ENCODE data around the gene SCN2A.

Gene SCN2A

DNA sequence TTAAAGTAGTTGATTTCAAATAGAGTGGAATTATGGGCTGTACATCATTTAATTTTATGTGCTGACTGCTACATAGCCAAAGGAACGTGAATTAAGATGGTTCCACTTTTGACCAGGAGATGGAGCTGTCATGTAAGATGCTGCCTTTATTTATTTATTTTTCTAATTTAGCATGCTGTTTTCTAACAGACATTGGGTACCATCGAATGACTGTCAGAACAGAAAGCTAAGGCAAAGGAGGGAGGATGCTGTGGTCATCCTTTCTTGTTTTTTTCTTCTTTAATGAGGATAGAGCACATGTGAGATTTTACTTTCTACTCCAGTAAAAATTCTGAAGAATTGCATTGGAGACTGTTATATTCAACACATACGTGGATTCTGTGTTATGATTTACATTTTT is at the start of gene SCN2A:
Gene SCN2A, plus strand, starts transcription at position 185 of the 400 bp plus-strand sequence. CDS start 56,410 bp downstream, outside the sequence.
- CTCF ChIA-PET = interaction anchor here (0.6 to 1.9 kb wide), 5 partner anchors 10 to 607 kb away, joined by 3 to 11 read pairs (median 3); no protein-coding TSS in a partner anchor
- DNase-seq (ENCODE audit: extremely low spot score) = peak; percentile 24
- POLR2A ChIA-PET = no interaction called here
- TF ChIP-seq FOXA1 (IDR thresholded peaks at IDR 0.05) (no peak), PKNOX1 (IDR thresholded peaks at IDR 0.05) (peak; percentile 76)

DNA sequence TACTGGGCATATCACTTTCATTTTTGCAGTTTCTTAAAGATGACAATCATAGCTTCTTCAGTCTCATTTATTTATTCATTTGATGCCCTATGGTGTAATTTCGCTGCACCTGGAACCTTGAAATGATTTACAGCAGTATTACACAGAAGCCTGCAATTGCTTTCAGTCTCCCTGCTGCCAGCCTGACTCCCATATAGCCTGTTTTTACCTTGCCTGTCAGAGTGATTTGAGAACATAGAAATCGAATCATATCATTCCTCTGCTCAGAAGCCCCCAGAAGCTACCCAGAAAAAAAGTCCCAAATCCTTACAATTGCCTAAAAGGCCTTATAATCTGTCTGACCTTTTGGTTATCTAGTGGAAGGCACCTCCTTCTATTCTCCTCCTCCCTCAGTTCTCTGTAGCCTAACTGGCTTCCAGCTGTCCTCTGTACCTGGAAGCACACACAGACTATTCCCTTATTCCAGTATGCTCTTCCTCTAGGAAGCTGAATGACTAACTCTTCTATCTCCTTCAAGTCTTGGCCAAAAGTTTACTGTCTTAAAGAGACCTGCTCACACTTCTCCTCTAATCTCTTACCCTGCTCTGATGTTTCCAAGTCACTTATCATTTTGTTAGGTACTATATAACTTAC is 48.0 kb upstream of the SCN2A start:
- POLR2A ChIA-PET = no interaction called here

DNA sequence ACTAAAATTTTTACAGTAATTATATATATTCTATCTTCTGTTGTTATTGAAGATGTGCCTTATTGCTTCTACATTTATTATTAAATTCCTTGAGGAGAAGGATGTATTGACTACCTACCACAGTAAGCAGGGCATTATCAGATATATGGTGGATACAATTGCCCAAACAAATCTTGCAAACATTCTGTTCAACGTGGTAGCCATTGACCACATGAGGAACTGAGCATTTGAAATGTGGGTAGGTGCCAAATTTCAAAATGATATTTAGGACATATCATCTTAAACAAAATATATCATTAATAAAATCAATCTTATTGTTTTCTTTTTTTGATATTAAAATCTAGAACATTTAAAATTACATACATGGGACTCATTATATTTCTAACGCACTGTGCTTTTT is 46.5 kb upstream of the SCN2A start:
- ChIA-PET CTCF (no interaction called here), POLR2A (no interaction called here)
- no peak for DNase-seq (ENCODE audit: extremely low spot score)

More for the DNA sequence above, 48.0 kb upstream of the SCN2A start:
- no peak for DNase-seq (ENCODE audit: extremely low spot score)
- no peak for TF ChIP-seq PKNOX1 (IDR thresholded peaks at IDR 0.05)
- no peak for TF ChIP-seq BHLHE40 (IDR thresholded peaks at IDR 0.05; ENCODE audit: borderline replicate concordance)
- TF ChIP-seq FOXK2 (IDR thresholded peaks at IDR 0.05) = no peak
- TF ChIP-seq TARDBP (IDR thresholded peaks at IDR 0.05) = no peak
- TF ChIP-seq FOXM1 (IDR thresholded peaks at IDR 0.05; ENCODE audit: borderline replicate concordance) = no peak
- no peak for TF ChIP-seq L3MBTL2 (conservative IDR thresholded peaks at IDR 0.05)
- CTCF ChIA-PET = no interaction called here

GRCh38 chr2:165193178-165193777 is 45.9 kb upstream of the SCN2A start:
- CTCF ChIA-PET = no interaction called here

More for the DNA sequence above, 46.5 kb upstream of the SCN2A start:
- TF ChIP-seq TARDBP (IDR thresholded peaks at IDR 0.05) = no peak
- no peak for TF ChIP-seq SUZ12 (IDR thresholded peaks at IDR 0.05)
- TF ChIP-seq FOXK2 (IDR thresholded peaks at IDR 0.05) = no peak
- TF ChIP-seq CTBP1 (IDR thresholded peaks at IDR 0.05; ENCODE audit: borderline replicate concordance) = no peak
- no peak for TF ChIP-seq L3MBTL2 (conservative IDR thresholded peaks at IDR 0.05)
- no peak for TF ChIP-seq HDGF (IDR thresholded peaks at IDR 0.05; ENCODE audit: borderline replicate concordance)
- no peak for TF ChIP-seq LEF1 (IDR thresholded peaks at IDR 0.05; ENCODE audit: borderline replicate concordance)
- TF ChIP-seq FOXM1 (IDR thresholded peaks at IDR 0.05; ENCODE audit: borderline replicate concordance) = no peak
- no peak for TF ChIP-seq FOXA1 (IDR thresholded peaks at IDR 0.05)
- TF ChIP-seq BHLHE40 (IDR thresholded peaks at IDR 0.05; ENCODE audit: borderline replicate concordance) = no peak
- no peak for TF ChIP-seq NFRKB (IDR thresholded peaks at IDR 0.05)
- TF ChIP-seq ELF4 (IDR thresholded peaks at IDR 0.05) = no peak
- TF ChIP-seq ARNT (IDR thresholded peaks at IDR 0.05) = no peak
- no peak for TF ChIP-seq PKNOX1 (IDR thresholded peaks at IDR 0.05)
- TF ChIP-seq SP1 (IDR thresholded peaks at IDR 0.05) = no peak
- TF ChIP-seq ZNF384 (IDR thresholded peaks at IDR 0.05) = no peak

DNA sequence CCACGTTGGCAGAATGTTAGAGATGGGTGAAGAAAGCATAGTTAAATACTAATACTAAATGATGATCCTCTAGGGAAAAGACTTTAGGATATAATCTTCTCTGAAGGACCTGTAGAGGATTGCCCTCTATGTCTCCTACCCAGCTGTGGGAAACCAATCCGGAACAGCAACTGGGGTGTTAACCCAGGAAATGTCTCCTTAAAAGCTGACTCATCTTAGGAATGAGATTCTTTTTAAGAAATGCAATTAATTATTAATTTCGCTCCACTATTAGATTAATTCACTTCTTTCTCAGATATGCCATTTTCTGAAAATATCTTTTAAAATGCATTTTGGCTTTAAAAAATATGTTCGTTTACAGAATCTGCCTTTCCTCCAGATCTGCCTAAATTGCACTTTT is 42.8 kb upstream of the SCN2A start:
- CTCF ChIA-PET = interaction anchor here (0.7 kb wide), 1 partner anchor 169 kb away, joined by 3 read pairs; no protein-coding TSS in a partner anchor
- POLR2A ChIA-PET = no interaction called here
- DNase-seq (ENCODE audit: extremely low spot score) = no peak
- TF ChIP-seq FOXM1 (IDR thresholded peaks at IDR 0.05; ENCODE audit: borderline replicate concordance) = no peak
- no peak for TF ChIP-seq SP1 (IDR thresholded peaks at IDR 0.05)

More at GRCh38 chr2:165193178-165193777, 45.9 kb upstream of the SCN2A start:
- no peak for TF ChIP-seq ELF4 (IDR thresholded peaks at IDR 0.05)
- no peak for TF ChIP-seq CTBP1 (IDR thresholded peaks at IDR 0.05; ENCODE audit: borderline replicate concordance)
- no peak for TF ChIP-seq FOXA1 (IDR thresholded peaks at IDR 0.05)
- no peak for TF ChIP-seq HDGF (IDR thresholded peaks at IDR 0.05; ENCODE audit: borderline replicate concordance)
- no peak for TF ChIP-seq SUZ12 (IDR thresholded peaks at IDR 0.05)
- no peak for TF ChIP-seq LEF1 (IDR thresholded peaks at IDR 0.05; ENCODE audit: borderline replicate concordance)
- TF ChIP-seq TARDBP (IDR thresholded peaks at IDR 0.05) = no peak
- TF ChIP-seq ARNT (IDR thresholded peaks at IDR 0.05) = no peak
- no peak for TF ChIP-seq BHLHE40 (IDR thresholded peaks at IDR 0.05; ENCODE audit: borderline replicate concordance)
- no peak for TF ChIP-seq NFRKB (IDR thresholded peaks at IDR 0.05)
- TF ChIP-seq PKNOX1 (IDR thresholded peaks at IDR 0.05) = no peak
- TF ChIP-seq FOXK2 (IDR thresholded peaks at IDR 0.05) = no peak
- no peak for TF ChIP-seq FOXM1 (IDR thresholded peaks at IDR 0.05; ENCODE audit: borderline replicate concordance)
- no peak for DNase-seq (ENCODE audit: extremely low spot score)
- POLR2A ChIA-PET = no interaction called here

DNA sequence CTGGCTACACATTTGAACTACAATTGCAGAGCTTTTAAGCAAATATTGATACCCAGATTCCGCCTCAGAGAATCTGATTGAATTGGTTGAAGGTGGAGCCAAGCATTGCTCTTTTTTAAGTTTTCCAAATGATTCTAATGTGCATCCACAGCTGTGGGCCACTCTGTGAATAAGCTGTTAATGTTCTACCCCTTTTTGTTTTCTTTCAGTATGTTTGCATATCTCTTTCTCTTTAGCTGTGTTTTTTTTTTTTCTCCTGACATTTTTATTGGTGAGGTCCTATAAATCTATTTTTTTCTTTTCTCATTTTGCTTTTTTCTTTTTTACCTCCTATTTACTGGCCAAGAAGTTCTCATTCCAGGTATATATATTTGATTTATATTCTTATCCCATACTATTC is 41.9 kb upstream of the SCN2A start:
- CTCF ChIA-PET = interaction anchor here (0.6 kb wide), 1 partner anchor 9 kb away, joined by 3 read pairs; no protein-coding TSS in a partner anchor

More for the DNA sequence above, 41.9 kb upstream of the SCN2A start:
- TF ChIP-seq SUZ12 (IDR thresholded peaks at IDR 0.05) (no peak), BHLHE40 (IDR thresholded peaks at IDR 0.05; ENCODE audit: borderline replicate concordance) (no peak), SP1 (IDR thresholded peaks at IDR 0.05) (no peak), L3MBTL2 (conservative IDR thresholded peaks at IDR 0.05) (no peak), FOXA1 (IDR thresholded peaks at IDR 0.05) (no peak), NFRKB (IDR thresholded peaks at IDR 0.05) (no peak), TARDBP (IDR thresholded peaks at IDR 0.05) (no peak), PKNOX1 (IDR thresholded peaks at IDR 0.05) (no peak), HDGF (IDR thresholded peaks at IDR 0.05; ENCODE audit: borderline replicate concordance) (no peak), FOXK2 (IDR thresholded peaks at IDR 0.05) (no peak), CTBP1 (IDR thresholded peaks at IDR 0.05; ENCODE audit: borderline replicate concordance) (no peak), ZNF384 (IDR thresholded peaks at IDR 0.05) (no peak), ELF4 (IDR thresholded peaks at IDR 0.05) (no peak), LEF1 (IDR thresholded peaks at IDR 0.05; ENCODE audit: borderline replicate concordance) (no peak), FOXM1 (IDR thresholded peaks at IDR 0.05; ENCODE audit: borderline replicate concordance) (no peak), ARNT (IDR thresholded peaks at IDR 0.05) (no peak)
- POLR2A ChIA-PET = no interaction called here
- no peak for DNase-seq (ENCODE audit: extremely low spot score)
